GM19043 (cell line): Measurements from ENCODE around the gene TOR4A.
"Not testable (repeated sequence)": the region's sequence is repeated elsewhere in the genome, so short reads cannot be mapped to it uniquely, and the experiment has no call there.

Experiments used
- ATAC-seq: cut with Tn5 transposase; IDR thresholded peaks from one replicate; pipeline ENCODE4 v1.9.1; 2021; ENCODE audit warnings: low read depth; ENCODE audit not compliant: unreplicated experiment

Gene TOR4A

GRCh38 chr9:137237759-137238726 is 39.5 kb upstream of the TOR4A start:
- no peak for ATAC-seq

- not testable (repeated sequence) for ATAC-seq
Measured at GRCh38 chr9:137239541-137240200, 37.9 kb upstream of the TOR4A start.

GRCh38 chr9:137240318-137240840 is 37.1 kb upstream of the TOR4A start:
- ATAC-seq, result peak; percentile 9

- ATAC-seq, result peak; percentile 76
Measured at GRCh38 chr9:137240841-137241489, 36.6 kb upstream of the TOR4A start, which contains the start of gene TUBB4B. TSS of gene TUBB4B (plus strand) at chr9:137241287. CDS start at chr9:137241361, 74 bp downstream.

- peak; percentile 0 for ATAC-seq
Measured at GRCh38 chr9:137241490-137242268, 35.8 kb upstream of the TOR4A start.

GRCh38 chr9:137242269-137243203 is 35.0 kb upstream of the TOR4A start:
- no peak for ATAC-seq

GRCh38 chr9:137243266-137243625 is 34.3 kb upstream of the TOR4A start:
- not testable (repeated sequence) for ATAC-seq

GRCh38 chr9:137243626-137244485 is 33.7 kb upstream of the TOR4A start:
- ATAC-seq, result no peak

GRCh38 chr9:137244486-137245449 is 32.8 kb upstream of the TOR4A start:
- ATAC-seq, result no peak

GRCh38 chr9:137245450-137246421 is 31.8 kb upstream of the TOR4A start:
- ATAC-seq, result no peak

- no peak for ATAC-seq
Measured at GRCh38 chr9:137247135-137247915, 30.2 kb upstream of the TOR4A start.

- ATAC-seq, result no peak
Measured at GRCh38 chr9:137247916-137248175, 29.7 kb upstream of the TOR4A start.

GRCh38 chr9:137250329-137251193 is 27.0 kb upstream of the TOR4A start:
- ATAC-seq, result no peak

- no peak for ATAC-seq
Measured at GRCh38 chr9:137251194-137251461, 26.4 kb upstream of the TOR4A start, which contains the start of gene STPG3. TSS of gene STPG3 (plus strand) at chr9:137251286. CDS start at chr9:137251287, 1 bp downstream.
